ENCODE measurements around the gene SBF2.
"Not testable (repeated sequence)": the region's sequence is repeated elsewhere in the genome, so short reads cannot be mapped to it uniquely, and the experiment has no call there.

Gene SBF2

GRCh38 chr11:10004526-10005113, 289.4 kb downstream of the SBF2 start:
- no peak for DNase-seq (ENCODE audit: extremely low spot score)
- ChIA-PET POLR2A (no interaction called here), CTCF (no interaction called here)
- TF ChIP-seq BHLHE40 (IDR thresholded peaks at IDR 0.05; ENCODE audit: borderline replicate concordance), result no peak
- TF ChIP-seq ELF4 (IDR thresholded peaks at IDR 0.05), result no peak
- TF ChIP-seq LEF1 (IDR thresholded peaks at IDR 0.05; ENCODE audit: borderline replicate concordance), result no peak
- TF ChIP-seq SUZ12 (IDR thresholded peaks at IDR 0.05), result no peak
- no peak for TF ChIP-seq PKNOX1 (IDR thresholded peaks at IDR 0.05)
- no peak for TF ChIP-seq FOXA1 (IDR thresholded peaks at IDR 0.05)
- TF ChIP-seq NFRKB (IDR thresholded peaks at IDR 0.05), result no peak
- TF ChIP-seq CTBP1 (IDR thresholded peaks at IDR 0.05; ENCODE audit: borderline replicate concordance), result no peak
- no peak for TF ChIP-seq SP1 (IDR thresholded peaks at IDR 0.05)
- no peak for TF ChIP-seq L3MBTL2 (conservative IDR thresholded peaks at IDR 0.05)
- TF ChIP-seq TARDBP (IDR thresholded peaks at IDR 0.05), result no peak
- TF ChIP-seq HDGF (IDR thresholded peaks at IDR 0.05; ENCODE audit: borderline replicate concordance), result no peak
- TF ChIP-seq FOXM1 (IDR thresholded peaks at IDR 0.05; ENCODE audit: borderline replicate concordance), result no peak

GRCh38 chr11:10002221-10002620, 291.8 kb downstream of the SBF2 start:
- no peak for TF ChIP-seq LEF1 (IDR thresholded peaks at IDR 0.05; ENCODE audit: borderline replicate concordance)
- TF ChIP-seq L3MBTL2 (conservative IDR thresholded peaks at IDR 0.05), result no peak
- no peak for TF ChIP-seq PKNOX1 (IDR thresholded peaks at IDR 0.05)
- TF ChIP-seq ARNT (IDR thresholded peaks at IDR 0.05), result no peak
- TF ChIP-seq FOXK2 (IDR thresholded peaks at IDR 0.05), result no peak
- TF ChIP-seq SUZ12 (IDR thresholded peaks at IDR 0.05), result no peak
- no peak for TF ChIP-seq HDGF (IDR thresholded peaks at IDR 0.05; ENCODE audit: borderline replicate concordance)
- no peak for TF ChIP-seq TARDBP (IDR thresholded peaks at IDR 0.05)
- no peak for TF ChIP-seq NFRKB (IDR thresholded peaks at IDR 0.05)
- no peak for TF ChIP-seq ZNF384 (IDR thresholded peaks at IDR 0.05)
- TF ChIP-seq BHLHE40 (IDR thresholded peaks at IDR 0.05; ENCODE audit: borderline replicate concordance), result no peak
- TF ChIP-seq CTBP1 (IDR thresholded peaks at IDR 0.05; ENCODE audit: borderline replicate concordance), result no peak
- no peak for TF ChIP-seq SP1 (IDR thresholded peaks at IDR 0.05)
- no peak for TF ChIP-seq FOXA1 (IDR thresholded peaks at IDR 0.05)
- no peak for TF ChIP-seq ELF4 (IDR thresholded peaks at IDR 0.05)
- DNase-seq (ENCODE audit: extremely low spot score), result no peak
- POLR2A ChIA-PET, result no interaction called here
- CTCF ChIA-PET, result no interaction called here

- POLR2A ChIA-PET, result no interaction called here
- TF ChIP-seq BHLHE40 (IDR thresholded peaks at IDR 0.05; ENCODE audit: borderline replicate concordance), result no peak
- no peak for TF ChIP-seq FOXK2 (IDR thresholded peaks at IDR 0.05)
- TF ChIP-seq NFRKB (IDR thresholded peaks at IDR 0.05), result no peak
- no peak for TF ChIP-seq PKNOX1 (IDR thresholded peaks at IDR 0.05)
- TF ChIP-seq FOXM1 (IDR thresholded peaks at IDR 0.05; ENCODE audit: borderline replicate concordance), result no peak
- TF ChIP-seq ELF4 (IDR thresholded peaks at IDR 0.05), result no peak
- TF ChIP-seq FOXA1 (IDR thresholded peaks at IDR 0.05), result no peak
- no peak for TF ChIP-seq CTBP1 (IDR thresholded peaks at IDR 0.05; ENCODE audit: borderline replicate concordance)
- no peak for TF ChIP-seq ZNF384 (IDR thresholded peaks at IDR 0.05)
- TF ChIP-seq L3MBTL2 (conservative IDR thresholded peaks at IDR 0.05), result no peak
- TF ChIP-seq TARDBP (IDR thresholded peaks at IDR 0.05), result no peak
- TF ChIP-seq ARNT (IDR thresholded peaks at IDR 0.05), result no peak
- DNase-seq (ENCODE audit: extremely low spot score), result no peak
- CTCF ChIA-PET, result interaction anchor here (0.6 kb wide), 1 partner anchor 9 kb away, joined by 3 read pairs; no protein-coding TSS in a partner anchor
These were observed 301.7 kb downstream of the SBF2 start for GRCh38 chr11:9992306-9992705.

GRCh38 chr11:9990221-9990973, 303.6 kb downstream of the SBF2 start:
- ChIA-PET POLR2A (no interaction called here), CTCF (no interaction called here)
- no peak for DNase-seq (ENCODE audit: extremely low spot score)
- no peak for TF ChIP-seq FOXA1 (IDR thresholded peaks at IDR 0.05)
- TF ChIP-seq HDGF (IDR thresholded peaks at IDR 0.05; ENCODE audit: borderline replicate concordance), result no peak
- no peak for TF ChIP-seq LEF1 (IDR thresholded peaks at IDR 0.05; ENCODE audit: borderline replicate concordance)
- TF ChIP-seq ZNF384 (IDR thresholded peaks at IDR 0.05), result no peak
- no peak for TF ChIP-seq BHLHE40 (IDR thresholded peaks at IDR 0.05; ENCODE audit: borderline replicate concordance)

GRCh38 chr11:9987303-9987702, 306.7 kb downstream of the SBF2 start:
- CTCF ChIA-PET; DNase-seq (ENCODE audit: extremely low spot score); POLR2A ChIA-PET: not testable (repeated sequence)

GRCh38 chr11:9982796-9983579, 311.0 kb downstream of the SBF2 start:
- TF ChIP-seq CTBP1 (IDR thresholded peaks at IDR 0.05; ENCODE audit: borderline replicate concordance), result no peak
- no peak for TF ChIP-seq NFRKB (IDR thresholded peaks at IDR 0.05)
- no peak for TF ChIP-seq FOXM1 (IDR thresholded peaks at IDR 0.05; ENCODE audit: borderline replicate concordance)
- no peak for TF ChIP-seq TARDBP (IDR thresholded peaks at IDR 0.05)
- TF ChIP-seq ZNF384 (IDR thresholded peaks at IDR 0.05), result no peak
- TF ChIP-seq ELF4 (IDR thresholded peaks at IDR 0.05), result no peak
- no peak for TF ChIP-seq L3MBTL2 (conservative IDR thresholded peaks at IDR 0.05)
- no peak for TF ChIP-seq SP1 (IDR thresholded peaks at IDR 0.05)
- no peak for TF ChIP-seq SUZ12 (IDR thresholded peaks at IDR 0.05)
- TF ChIP-seq FOXK2 (IDR thresholded peaks at IDR 0.05), result no peak
- no peak for TF ChIP-seq PKNOX1 (IDR thresholded peaks at IDR 0.05)
- no peak for TF ChIP-seq ARNT (IDR thresholded peaks at IDR 0.05)
- DNase-seq (ENCODE audit: extremely low spot score), result no peak
- CTCF ChIA-PET, result interaction anchor here (0.7 to 2.6 kb wide), 4 partner anchors 9 to 383 kb away, joined by 3 to 13 read pairs (median 5); no protein-coding TSS in a partner anchor
- POLR2A ChIA-PET, result interaction anchor here (1.1 kb wide), 1 partner anchor 322 kb away, joined by 4 read pairs; the partner anchor contains the start of gene ADM

Data from HEK293T (cell line).